Testis (tissue), 3 donors: ENCODE measurements around the gene KDM5B. TPM values are rescaled to one million over a fixed set of nuclear protein-coding genes. Genes with fewer than 3 reads are reported as not detected.

Experiments
- DNase-seq: peaks from one replicate; pipeline ENCODE4 v3.0.0-alpha.2; 2019
- H3K27ac ChIP-seq, 2 donors: fragments of 200-600 bp; sonication (generic); one replicate each; pipeline ENCODE4 v1.5.1; 2019
- H3K27me3 ChIP-seq: fragments of 200-600 bp; sonication (generic); one replicate; pipeline ENCODE4 v1.5.1; 2019
- H3K36me3 ChIP-seq: fragments of 200-600 bp; sonication (generic); one replicate; pipeline ENCODE4 v1.5.1; 2017; ENCODE audit warnings: low read depth; ENCODE audit errors: missing control alignments
- H3K4me1 ChIP-seq: fragments of 200-600 bp; sonication (generic); one replicate; pipeline ENCODE4 v1.5.1; 2019
- H3K4me3 ChIP-seq, 2 donors: fragments of 200-600 bp; sonication (generic); one replicate each; pipeline ENCODE4 v1.5.1; 2017 to 2019
- H3K9me3 ChIP-seq: fragments of 200-600 bp; sonication (generic); one replicate; pipeline ENCODE4 v1.5.1; 2017
- CTCF ChIP-seq, 3 experiments: fragments of 450-650 bp in 2 of 3; fragments of 200-600 bp in 1 of 3; sonication (generic) in 1 of 3; IDR thresholded peaks; one replicate each; pipeline ENCODE4 v1.5.1; 2016 to 2019; ENCODE audit warnings: antibody characterized with exemption in 3 of 3, mild to moderate bottlenecking in 2 of 3, moderate library complexity in 1 of 3
- POLR2A ChIP-seq: fragments of 450-650 bp; IDR thresholded peaks from one replicate; pipeline ENCODE4 v1.6.1; 2017; ENCODE audit warnings: antibody characterized with exemption, mild to moderate bottlenecking, moderate library complexity
- WGBS, 2 donors: methylation state at CpG; one replicate each; pipeline ENCODE4 v1.1.5; 2018; 5-methylcytosine and 5-hydroxymethylcytosine counted together
- intact Hi-C: fragments of 100-400 bp; cut with DNase I; formaldehyde crosslinking; loops from one replicate; pipeline ENCODE4 v1.15.1; 2023; ENCODE audit warnings: low total_unique reads
- polyA plus RNA-seq: library from polyadenylated mRNA; stranded (reverse); fragments of 350-450 nt; fragmentation: Illumina TruSeq; extraction: RNeasy Lipid Tissue Mini Kit (QIAGEN cat#74804); gene quantifications from one replicate; pipeline ENCODE4 v1.2.3, GENCODE V29; 2014; ENCODE audit warnings: low read depth, low replicate concordance; ENCODE audit not compliant: insufficient read depth
- total RNA-seq, 2 donors: library from RNA; depleted of rRNA; stranded (reverse); fragments of >200 nt; gene quantifications; one replicate each; pipeline ENCODE4 v1.2.3, GENCODE V29; 2016

The KDM5B gene
- total and polyA plus RNA-seq, 3 donors from 2014 or later, result 223 to 333 (median 307) TPM

DNA sequence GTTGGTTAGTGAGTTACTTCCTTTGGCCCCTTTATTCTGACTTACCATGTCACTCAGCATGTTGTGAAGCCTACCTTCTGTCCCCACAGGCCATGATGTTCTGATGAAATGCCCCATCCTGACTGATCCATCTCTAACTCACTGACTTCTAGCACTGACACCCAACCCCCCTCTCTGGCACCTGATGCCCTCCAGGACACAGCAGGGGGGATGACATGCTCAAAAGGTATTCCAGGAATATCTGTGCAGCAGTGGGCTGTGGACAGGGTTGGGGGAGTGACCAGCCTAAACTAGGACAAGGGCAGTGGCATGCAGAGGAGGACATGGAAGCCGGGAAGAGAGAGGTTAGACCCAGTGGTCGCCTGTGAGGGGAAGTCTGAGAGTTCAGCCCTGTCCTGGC lies 123.5 kb downstream of the KDM5B start:
- Histone ChIP-seq H3K4me1 (no peaks in the 10 kb centered on the region), H3K27ac (no peak overlapping the region), H3K27me3 (no peaks in the 10 kb centered on the region), H3K4me3 (no peak overlapping the region), H3K36me3 (no peaks in the 10 kb centered on the region), H3K9me3 (no peaks in the 10 kb centered on the region)
- intact Hi-C loops, result no loop called here
- DNase-seq, result no peak
- TF ChIP-seq POLR2A (no peak), CTCF (IDR thresholded peaks at IDR 0.05) (no peak)
- WGBS, 2 donors, result 74 to 86% methylated on average over 2 of the region's 2 CpGs

DNA sequence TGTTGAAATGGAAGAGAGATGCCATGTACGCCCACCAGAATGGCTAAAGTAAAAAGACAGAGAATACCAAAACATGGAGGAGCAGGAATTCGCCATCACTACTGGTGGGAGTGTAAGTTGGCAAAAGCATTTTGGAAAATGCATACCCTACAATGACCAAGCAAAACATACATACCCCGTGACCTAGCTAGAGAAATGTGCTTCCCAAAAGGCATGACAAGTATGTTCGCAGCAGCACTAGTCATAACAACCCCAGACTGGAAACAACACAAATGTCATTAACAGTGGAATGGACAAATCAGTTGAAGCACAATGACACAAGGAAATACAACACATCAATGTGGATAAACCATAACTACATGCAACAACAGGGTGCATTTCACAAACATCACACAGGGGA lies 125.2 kb downstream of the KDM5B start:
- H3K27ac ChIP-seq, result no peak overlapping the region
- H3K9me3 ChIP-seq, result no peaks in the 10 kb centered on the region
- H3K36me3 ChIP-seq, result no peaks in the 10 kb centered on the region
- H3K4me1 ChIP-seq, result no peaks in the 10 kb centered on the region
- TF ChIP-seq POLR2A (no peak), CTCF (IDR thresholded peaks at IDR 0.05) (no peak)
- WGBS, 2 donors, result 94 to 95% methylated on average over 4 of the region's 4 CpGs
- no peak overlapping the region for H3K4me3 ChIP-seq
- DNase-seq, result no peak
- intact Hi-C loops, result no loop called here
- H3K27me3 ChIP-seq, result no peaks in the 10 kb centered on the region

DNA sequence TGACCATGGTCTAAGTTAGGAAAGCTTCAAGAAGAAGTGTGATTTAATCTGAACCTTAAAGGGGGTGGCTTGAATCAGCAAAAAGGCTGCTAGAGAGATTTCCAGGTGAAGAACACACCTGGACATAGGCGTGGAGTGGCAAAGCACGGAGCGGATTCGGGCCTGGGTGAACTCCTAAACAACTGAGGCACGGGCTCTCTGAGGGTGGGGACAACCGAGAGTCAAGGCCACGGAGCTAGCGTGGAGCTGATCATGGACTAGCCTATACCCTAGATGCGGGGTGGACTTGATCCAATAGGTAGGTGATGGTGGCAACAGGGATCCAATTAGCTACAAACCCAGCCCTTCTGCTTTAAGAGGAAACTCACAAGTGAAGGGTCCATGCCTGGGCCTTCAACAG lies 125.7 kb downstream of the KDM5B start:
- 95% methylated on average over 9 of the region's 9 CpGs for WGBS, 2 donors
- Histone ChIP-seq H3K4me1 (no peaks in the 10 kb centered on the region), H3K27ac (no peak overlapping the region), H3K4me3 (no peak overlapping the region), H3K36me3 (no peaks in the 10 kb centered on the region), H3K9me3 (no peaks in the 10 kb centered on the region), H3K27me3 (no peaks in the 10 kb centered on the region)
- no peak for TF ChIP-seq POLR2A
- TF ChIP-seq CTCF (IDR thresholded peaks at IDR 0.05), result no peak
- intact Hi-C loops, result no loop called here
- no peak for DNase-seq

DNA sequence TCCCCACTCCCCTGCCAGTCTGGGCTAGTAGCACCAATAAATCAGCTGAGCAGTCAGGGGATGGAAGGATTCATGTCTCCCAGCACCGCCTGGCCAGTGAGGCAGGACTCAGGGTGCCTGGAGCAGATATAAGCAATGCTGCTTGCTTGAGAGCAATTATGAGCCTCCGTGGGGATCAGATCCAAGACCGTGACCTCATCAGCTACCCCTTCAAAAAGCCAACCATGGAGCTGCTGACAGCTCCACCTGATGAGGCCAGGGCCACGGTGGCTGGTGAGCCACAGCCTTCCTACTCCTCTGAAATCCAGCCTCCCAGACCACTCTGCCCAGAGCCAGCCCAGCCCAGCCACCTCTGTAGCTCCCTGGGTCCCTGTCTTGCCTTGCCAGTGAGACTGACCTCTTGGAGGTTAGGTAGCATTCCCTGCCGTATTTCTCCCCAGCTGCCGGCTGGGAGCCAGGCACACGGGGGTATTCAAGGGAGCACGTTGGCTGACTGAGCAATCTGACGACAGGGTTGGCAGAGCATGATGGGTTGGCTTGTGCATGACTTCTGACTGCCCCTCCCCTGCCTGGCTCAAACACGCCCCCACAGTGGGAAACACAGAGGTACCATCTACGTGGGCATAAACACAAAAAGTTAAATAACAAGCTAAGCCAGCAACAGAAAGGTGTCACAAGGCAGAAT lies 126.3 kb downstream of the KDM5B start:
- intact Hi-C loops, result no loop called here
- 86 to 89% methylated on average over 6 to 11 of the region's 11 CpGs for WGBS, 2 donors
- no peaks in the 10 kb centered on the region for H3K4me1 ChIP-seq
- no peak for TF ChIP-seq CTCF (IDR thresholded peaks at IDR 0.05)
- TF ChIP-seq POLR2A, result no peak
- no peak overlapping the region for H3K27ac ChIP-seq
- H3K4me3 ChIP-seq, result no peak overlapping the region
- H3K9me3 ChIP-seq, result no peaks in the 10 kb centered on the region
- H3K36me3 ChIP-seq, result no peaks in the 10 kb centered on the region
- no peaks in the 10 kb centered on the region for H3K27me3 ChIP-seq
- DNase-seq, result no peak
